Mesodermal cell (in vitro differentiated cells): ENCODE measurements around the gene HNF4A.
"Not testable (repeated sequence)": the region's sequence is repeated elsewhere in the genome, so short reads cannot be mapped to it uniquely, and the experiment has no call there.

Experiments used
- H3K27ac ChIP-seq: 2 replicates; pipeline ENCODE4 v1.7.0; 2013; ENCODE audit warnings: mild to moderate bottlenecking, low read depth, low read length, moderate library complexity; ENCODE audit not compliant: severe bottlenecking
- H3K36me3 ChIP-seq: 2 replicates; pipeline ENCODE4 v1.7.1; 2013; ENCODE audit warnings: mild to moderate bottlenecking, low read length, moderate library complexity; ENCODE audit not compliant: control insufficient read depth, insufficient read depth
- H3K4me1 ChIP-seq: one replicate; pipeline ENCODE4 v1.7.1; 2013; ENCODE audit warnings: mild to moderate bottlenecking, low read length; ENCODE audit not compliant: insufficient read depth, control insufficient read depth, poor library complexity, severe bottlenecking
- H3K4me3 ChIP-seq: 2 replicates; pipeline ENCODE4 v1.7.0; 2013; ENCODE audit warnings: low read length, control low read depth, mild to moderate bottlenecking; ENCODE audit not compliant: insufficient read depth, poor library complexity, severe bottlenecking; ENCODE audit errors: extremely low read depth
- H3K9me3 ChIP-seq: 2 replicates; pipeline ENCODE4 v1.7.1; 2013; ENCODE audit warnings: mild to moderate bottlenecking, low read length, moderate library complexity; ENCODE audit not compliant: control insufficient read depth
- WGBS, 2 experiments: methylation state at CpG; one replicate each; pipeline ENCODE4 v1.1.5; 2013; ENCODE audit warnings: missing lambda C conversion rate in 2 of 2; ENCODE audit not compliant: insufficient coverage in 2 of 2; 5-methylcytosine and 5-hydroxymethylcytosine counted together

Gene HNF4A

GRCh38 chr20:44463466-44463865 is 108.0 kb downstream of the HNF4A start:
- H3K4me3 ChIP-seq, result no peak overlapping the region
- no peaks in the 10 kb centered on the region for H3K4me1 ChIP-seq
- no peaks in the 10 kb centered on the region for H3K36me3 ChIP-seq
- H3K27ac ChIP-seq, result no peak overlapping the region
- no peaks in the 10 kb centered on the region for H3K9me3 ChIP-seq
- 90% methylated on average over 2 of the region's 5 CpGs; no CpG with 5 or more reads in 1 of the 2 experiments for WGBS, 2 experiments

- H3K4me1 ChIP-seq, result no peaks in the 10 kb centered on the region
- H3K27ac ChIP-seq, result no peak overlapping the region
- 86 to 88% methylated on average over 3 of the region's 3 CpGs for WGBS, 2 experiments
- H3K4me3 ChIP-seq, result no peak overlapping the region
- H3K36me3 ChIP-seq, result no peaks in the 10 kb centered on the region
- no peaks in the 10 kb centered on the region for H3K9me3 ChIP-seq
Observed at GRCh38 chr20:44464514-44464913, 109.0 kb downstream of the HNF4A start.

- Histone ChIP-seq H3K27ac (no peak overlapping the region), H3K4me3 (no peak overlapping the region), H3K9me3 (no peaks in the 10 kb centered on the region), H3K4me1 (no peaks in the 10 kb centered on the region), H3K36me3 (no peaks in the 10 kb centered on the region)
- 74 to 84% methylated on average over 3 of the region's 3 CpGs for WGBS, 2 experiments
Observed at GRCh38 chr20:44465001-44465560, 109.6 kb downstream of the HNF4A start.

- Histone ChIP-seq H3K36me3 (no peaks in the 10 kb centered on the region), H3K4me3 (no peak overlapping the region), H3K27ac (no peak overlapping the region), H3K9me3 (no peaks in the 10 kb centered on the region), H3K4me1 (no peaks in the 10 kb centered on the region)
- WGBS, 2 experiments, result 77 to 90% methylated on average over 12 of the region's 12 CpGs
Observed at GRCh38 chr20:44467289-44467883, 111.9 kb downstream of the HNF4A start.

GRCh38 chr20:44468044-44468782 is 112.7 kb downstream of the HNF4A start:
- Histone ChIP-seq H3K4me1 (no peaks in the 10 kb centered on the region), H3K27ac (no peak overlapping the region), H3K9me3 (no peaks in the 10 kb centered on the region), H3K4me3 (no peak overlapping the region), H3K36me3 (no peaks in the 10 kb centered on the region)
- WGBS, 2 experiments, result 80 to 93% methylated on average over 7 of the region's 8 CpGs

GRCh38 chr20:44470327-44470726 is 114.8 kb downstream of the HNF4A start:
- no peaks in the 10 kb centered on the region for H3K9me3 ChIP-seq
- H3K4me1 ChIP-seq, result peaks cover under 1% of the 10 kb centered on the region
- no peaks in the 10 kb centered on the region for H3K36me3 ChIP-seq
- no peak overlapping the region for H3K27ac ChIP-seq
- no peak overlapping the region for H3K4me3 ChIP-seq
- WGBS, 2 experiments, result 85 to 91% methylated on average over 4 of the region's 5 CpGs

- Histone ChIP-seq H3K4me1 (peaks cover 6% of the 10 kb centered on the region), H3K36me3 (no peaks in the 10 kb centered on the region), H3K4me3 (no peak overlapping the region), H3K9me3 (no peaks in the 10 kb centered on the region), H3K27ac (no peak overlapping the region)
- WGBS, 2 experiments, result 100% methylated on average over 1 of the region's 2 CpGs
Observed at GRCh38 chr20:44471481-44471882, 116.0 kb downstream of the HNF4A start.

GRCh38 chr20:44472283-44472682 is 116.8 kb downstream of the HNF4A start:
- H3K4me3 ChIP-seq, H3K4me1 ChIP-seq, H3K36me3 ChIP-seq, H3K27ac ChIP-seq, H3K9me3 ChIP-seq: not testable (repeated sequence)
- WGBS, 2 experiments, result 91 to 92% methylated on average over 6 to 9 of the region's 9 CpGs

GRCh38 chr20:44475372-44475693 is 119.8 kb downstream of the HNF4A start:
- no peaks in the 10 kb centered on the region for H3K9me3 ChIP-seq
- peaks cover 9% of the 10 kb centered on the region for H3K36me3 ChIP-seq
- H3K4me3 ChIP-seq, result peak overlapping the region; percentile 92
- peak overlapping the region; percentile 10 for H3K27ac ChIP-seq
- 41 to 54% methylated on average over 2 of the region's 2 CpGs for WGBS, 2 experiments
- peaks cover 9% of the 10 kb centered on the region for H3K4me1 ChIP-seq

GRCh38 chr20:44475694-44476560 is 120.4 kb downstream of the HNF4A start, which contains the start of gene TTPAL:
TTPAL (plus strand) TSS chr20:44475874; CDS start chr20:44480000, 4,126 bp downstream.
- Histone ChIP-seq H3K9me3 (no peaks in the 10 kb centered on the region), H3K4me1 (peaks cover 9% of the 10 kb centered on the region), H3K27ac (peak within 1 kb of the TSS; percentile 59), H3K4me3 (peak within 1 kb of the TSS; percentile 92), H3K36me3 (peaks cover 13% of the 10 kb centered on the region)
- WGBS, 2 experiments, result 3 to 7% methylated on average over 31 to 45 of the region's 55 CpGs
